ENCODE measurements around the gene CSNK2A1.
"Not testable (repeated sequence)": the region's sequence is repeated elsewhere in the genome, so short reads cannot be mapped to it uniquely, and the experiment has no call there.

The CSNK2A1 gene

DNA sequence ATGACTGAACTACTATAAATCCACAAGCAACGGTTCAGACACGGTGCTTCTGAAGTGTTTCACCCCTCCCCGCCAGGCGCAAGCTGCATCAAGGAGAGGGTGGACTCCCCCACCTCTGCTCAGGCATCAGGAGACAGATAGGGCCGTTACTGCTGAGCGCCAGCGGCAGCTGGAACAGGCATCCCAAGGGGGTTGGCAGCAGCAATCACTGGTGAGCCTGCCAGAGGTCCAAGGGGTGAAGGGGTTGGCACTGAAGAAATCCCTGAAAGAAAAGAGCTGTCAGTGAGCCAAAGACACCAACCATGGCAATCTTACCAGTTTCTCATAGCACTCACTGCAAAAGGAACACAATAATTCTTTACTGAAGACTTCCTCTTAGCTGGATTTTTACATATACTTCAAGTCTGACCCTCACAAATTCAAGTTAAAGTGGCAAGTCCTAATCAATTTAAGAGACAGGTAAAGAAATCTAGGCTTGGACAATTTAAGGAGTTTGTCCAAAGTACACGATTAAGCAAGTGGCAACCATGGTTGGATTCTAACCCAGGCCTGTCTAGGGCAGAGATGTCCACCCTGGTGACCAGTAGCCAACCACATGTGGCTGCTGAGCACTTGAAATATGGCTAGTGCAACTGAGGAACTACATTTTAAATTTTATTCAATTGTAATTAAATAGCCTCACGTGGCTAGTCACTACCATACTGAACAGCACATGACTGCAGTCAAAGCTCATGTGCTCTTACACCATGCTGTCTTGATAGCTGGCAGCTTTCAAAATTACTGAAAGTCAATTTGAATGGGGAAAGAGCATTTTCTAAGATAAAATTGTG lies 59.6 kb downstream of the CSNK2A1 start:
- DNase-seq (ENCODE audit: low read depth): no peak

GRCh38 chr20:481167-481566 lies 62.4 kb downstream of the CSNK2A1 start:
- no peak for DNase-seq (ENCODE audit: low read depth)

- no peak for DNase-seq (ENCODE audit: low read depth)
Measured at GRCh38 chr20:480044-480443, 63.5 kb downstream of the CSNK2A1 start.

- no peak for DNase-seq (ENCODE audit: low read depth)
Measured at GRCh38 chr20:479487-479886, 64.1 kb downstream of the CSNK2A1 start.

GRCh38 chr20:478949-479429 lies 64.6 kb downstream of the CSNK2A1 start:
- DNase-seq (ENCODE audit: low read depth): no peak

GRCh38 chr20:478010-478948 lies 65.3 kb downstream of the CSNK2A1 start:
- no peak for DNase-seq (ENCODE audit: low read depth)

GRCh38 chr20:476561-477249 lies 66.9 kb downstream of the CSNK2A1 start:
- DNase-seq (ENCODE audit: low read depth): not testable (repeated sequence)

GRCh38 chr20:475463-476357 lies 67.9 kb downstream of the CSNK2A1 start:
- no peak for DNase-seq (ENCODE audit: low read depth)

DNA sequence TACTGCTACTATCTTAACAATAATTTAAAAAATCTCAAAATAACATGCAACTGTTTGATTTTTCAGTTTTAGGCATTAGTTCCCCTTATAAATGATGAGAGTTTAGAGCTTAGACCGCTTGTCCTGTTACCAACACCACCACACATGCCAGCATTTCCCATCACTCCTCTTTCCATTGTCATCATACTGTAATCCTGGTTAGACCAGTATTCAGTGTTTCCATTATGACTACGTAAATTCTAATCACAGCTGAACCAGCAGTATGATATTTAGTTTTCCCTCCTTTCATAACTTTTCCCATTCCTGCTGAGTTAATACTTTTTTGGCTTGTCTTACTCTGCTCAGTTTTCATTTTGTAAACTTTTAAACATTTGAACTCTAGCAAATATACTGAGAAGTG lies 69.0 kb downstream of the CSNK2A1 start:
- no peak for DNase-seq (ENCODE audit: low read depth)

- no peak for DNase-seq (ENCODE audit: low read depth)
Measured at GRCh38 chr20:472889-473292, 70.7 kb downstream of the CSNK2A1 start.

DNA sequence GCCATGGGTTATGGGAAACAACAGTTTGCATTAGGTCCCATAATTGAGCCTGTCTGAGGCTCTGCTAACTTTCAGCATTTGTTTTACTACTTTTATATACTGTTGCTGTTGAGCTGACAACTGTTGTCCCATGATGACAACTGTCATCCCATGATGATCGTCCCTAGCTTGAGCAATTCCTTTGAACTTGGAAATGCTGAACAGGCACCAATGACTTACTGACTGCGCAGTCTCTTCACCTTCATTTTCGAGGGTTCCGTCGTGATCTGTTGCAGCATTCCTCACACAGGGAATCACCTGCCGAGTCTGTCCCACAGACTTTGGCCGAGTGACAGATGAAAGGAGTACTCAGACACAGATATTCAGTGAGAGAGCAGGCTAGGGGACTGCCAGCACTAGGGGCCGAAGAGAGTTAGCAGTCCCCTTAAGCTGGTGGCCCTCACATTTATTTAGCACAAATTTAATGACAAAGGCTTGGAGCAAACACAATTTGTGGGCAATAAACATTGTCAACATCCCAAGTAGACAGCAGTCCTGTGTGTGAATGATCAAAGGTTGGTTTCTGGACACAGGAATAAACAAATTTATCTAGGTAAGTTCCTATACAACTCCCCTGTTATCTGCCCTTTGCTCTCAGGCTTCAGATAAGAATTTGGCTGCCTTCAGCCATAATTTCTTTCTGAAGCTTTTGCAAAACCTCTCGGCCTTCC lies 71.3 kb downstream of the CSNK2A1 start:
- DNase-seq (ENCODE audit: low read depth): no peak

DNA sequence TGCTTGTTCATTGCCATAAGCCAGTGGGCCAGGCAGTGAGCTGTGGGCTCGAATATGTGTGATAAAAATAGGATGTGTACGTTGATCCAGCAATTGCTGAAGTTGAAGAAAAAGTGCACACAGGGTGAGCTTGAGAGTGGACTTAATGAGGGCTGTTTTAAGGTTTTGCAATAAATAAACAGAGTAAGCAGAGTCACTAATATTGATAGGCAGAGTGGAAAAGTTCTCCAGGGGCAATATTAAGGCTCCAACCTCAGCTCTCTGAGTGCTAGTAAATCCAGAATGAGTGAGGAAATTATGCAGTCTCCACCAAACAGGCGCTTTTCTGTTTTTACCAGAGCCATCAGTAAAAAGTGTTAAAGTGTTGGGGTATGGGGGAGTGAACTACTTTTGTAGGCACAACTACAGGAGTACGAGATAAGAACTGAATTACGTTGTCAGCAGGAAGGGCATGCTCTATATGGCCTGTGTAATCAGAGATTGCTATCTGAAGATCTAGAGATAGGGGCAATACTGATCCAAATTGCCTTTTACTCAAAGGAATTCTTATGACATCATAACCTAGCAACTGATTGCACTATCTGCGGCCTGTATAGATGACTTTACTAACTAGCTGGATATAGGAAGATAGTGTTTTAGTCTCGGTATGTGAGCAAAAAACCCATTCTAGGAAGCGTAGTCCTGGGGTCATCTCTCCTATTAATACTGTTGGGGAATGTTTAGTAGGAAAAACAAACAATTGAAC lies 73.7 kb downstream of the CSNK2A1 start:
- no peak for DNase-seq (ENCODE audit: low read depth)

DNA sequence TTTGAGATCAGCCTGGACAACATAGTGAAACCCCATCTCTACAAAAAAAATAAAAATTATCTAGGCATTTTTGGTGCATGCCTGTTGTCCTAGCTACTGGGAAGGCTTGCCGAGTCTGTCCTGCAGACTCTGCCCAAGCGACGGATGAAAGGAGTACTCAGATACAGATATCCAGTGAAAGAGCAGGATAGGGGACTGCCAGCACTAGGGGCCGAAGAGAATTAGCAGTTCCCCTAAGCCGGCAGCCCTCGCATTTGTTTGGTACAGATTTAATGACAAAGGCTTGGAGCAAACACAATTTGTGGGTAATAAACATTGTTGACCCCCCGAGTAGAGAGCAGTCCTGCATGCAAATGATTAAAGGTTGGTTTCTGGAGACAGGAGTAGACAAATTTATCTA lies 75.8 kb downstream of the CSNK2A1 start:
- no peak for DNase-seq (ENCODE audit: low read depth)

- peak; percentile 82 for DNase-seq (ENCODE audit: low read depth)
Measured at GRCh38 chr20:462199-462991, 81.2 kb downstream of the CSNK2A1 start, which contains the start of gene TBC1D20. TBC1D20 (minus strand) TSS chr20:462533; CDS start chr20:462405, 128 bp downstream.

- DNase-seq (ENCODE audit: low read depth): peak; percentile 28
Measured at GRCh38 chr20:461254-462198, 82.1 kb downstream of the CSNK2A1 start.

DNA sequence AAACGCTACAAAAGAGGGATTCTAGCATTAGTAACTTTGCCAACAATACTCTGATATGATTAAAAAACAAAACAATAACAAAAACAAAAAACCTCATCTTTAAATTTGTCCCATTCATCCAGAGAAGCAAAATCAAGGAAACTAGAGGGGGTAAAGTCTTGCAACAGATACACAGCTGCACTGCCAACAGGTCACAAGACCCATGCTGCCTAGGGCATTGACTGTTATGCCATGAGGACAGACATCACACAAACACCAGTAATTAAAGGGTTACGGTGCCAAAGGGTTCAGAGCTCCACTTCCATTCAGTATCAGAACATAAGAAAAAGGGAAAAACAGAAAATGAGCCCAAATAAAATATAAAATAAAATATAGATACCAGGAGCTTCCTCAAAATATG lies 82.9 kb downstream of the CSNK2A1 start:
- no peak for DNase-seq (ENCODE audit: low read depth)

- no peak for DNase-seq (ENCODE audit: low read depth)
Measured at GRCh38 chr20:460180-460579, 83.4 kb downstream of the CSNK2A1 start.

DNA sequence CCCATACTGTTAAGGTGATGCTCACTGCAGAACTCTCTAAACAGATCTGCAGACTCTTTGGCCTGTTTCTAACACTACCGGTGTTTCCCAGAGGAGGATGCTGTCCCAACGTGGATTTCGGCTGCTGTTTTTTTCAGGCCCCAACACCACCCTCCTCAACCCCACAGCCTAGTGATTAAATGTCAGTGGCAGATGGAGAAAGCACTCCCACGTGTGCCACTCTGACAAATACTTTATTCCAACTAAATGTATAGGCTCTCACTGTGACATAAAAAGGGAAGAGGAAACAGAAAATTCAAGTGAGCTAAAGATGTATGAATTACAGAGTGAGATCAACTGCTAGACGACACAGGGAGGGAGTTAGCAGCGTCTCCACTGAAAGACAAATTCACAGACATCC lies 84.8 kb downstream of the CSNK2A1 start:
- DNase-seq (ENCODE audit: low read depth): no peak

Measured in T follicular helper cell (primary cell).